HG02642 (cell line): ENCODE measurements around the gene LCNL1.
A peak's percentile ranks its signal among the peaks of the same experiment; 100 is the strongest.

Experiments used
- ATAC-seq: cut with Tn5 transposase; IDR thresholded peaks from one replicate; pipeline ENCODE4 v1.9.1; 2021; ENCODE audit warnings: mild to moderate bottlenecking; ENCODE audit not compliant: unreplicated experiment, poor library complexity

Gene LCNL1

DNA sequence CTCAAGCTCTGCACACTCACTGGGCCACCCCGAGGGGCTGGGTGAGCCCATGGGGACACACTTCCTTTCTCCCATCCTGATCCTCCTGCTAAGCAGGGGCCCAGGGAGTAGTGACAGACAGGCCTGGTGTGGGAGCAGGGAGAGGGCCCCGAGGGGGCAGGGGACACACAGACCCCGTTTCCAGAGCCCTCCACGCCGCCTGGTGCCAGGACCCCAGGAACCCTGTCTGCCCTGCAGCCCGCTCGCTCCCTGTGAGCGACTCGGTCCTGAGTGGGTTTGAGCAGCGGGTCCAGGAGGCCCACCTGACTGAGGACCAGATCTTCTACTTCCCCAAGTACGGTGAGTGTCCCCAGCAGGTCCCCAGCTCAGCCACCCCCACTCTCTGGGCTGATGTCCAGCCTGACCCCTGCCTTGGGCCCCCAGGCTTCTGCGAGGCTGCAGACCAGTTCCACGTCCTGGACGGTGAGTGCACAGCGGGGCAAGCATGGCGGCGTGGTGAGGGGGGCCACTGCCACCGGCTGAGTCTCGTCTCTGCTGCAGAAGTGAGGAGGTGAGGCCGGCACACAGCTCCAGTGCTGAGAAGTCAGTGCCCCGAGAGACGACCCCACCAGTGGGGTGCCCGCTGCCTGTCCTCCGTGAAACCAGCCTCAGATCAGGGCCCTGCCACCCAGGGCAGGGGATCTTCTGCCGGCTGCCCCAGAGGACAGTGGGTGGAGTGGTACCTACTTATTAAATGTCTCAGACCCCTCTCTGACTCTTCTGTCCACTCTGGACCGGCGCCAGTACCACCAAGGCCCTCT, 36.4 kb upstream of the LCNL1 start:
- no peak for ATAC-seq

DNA sequence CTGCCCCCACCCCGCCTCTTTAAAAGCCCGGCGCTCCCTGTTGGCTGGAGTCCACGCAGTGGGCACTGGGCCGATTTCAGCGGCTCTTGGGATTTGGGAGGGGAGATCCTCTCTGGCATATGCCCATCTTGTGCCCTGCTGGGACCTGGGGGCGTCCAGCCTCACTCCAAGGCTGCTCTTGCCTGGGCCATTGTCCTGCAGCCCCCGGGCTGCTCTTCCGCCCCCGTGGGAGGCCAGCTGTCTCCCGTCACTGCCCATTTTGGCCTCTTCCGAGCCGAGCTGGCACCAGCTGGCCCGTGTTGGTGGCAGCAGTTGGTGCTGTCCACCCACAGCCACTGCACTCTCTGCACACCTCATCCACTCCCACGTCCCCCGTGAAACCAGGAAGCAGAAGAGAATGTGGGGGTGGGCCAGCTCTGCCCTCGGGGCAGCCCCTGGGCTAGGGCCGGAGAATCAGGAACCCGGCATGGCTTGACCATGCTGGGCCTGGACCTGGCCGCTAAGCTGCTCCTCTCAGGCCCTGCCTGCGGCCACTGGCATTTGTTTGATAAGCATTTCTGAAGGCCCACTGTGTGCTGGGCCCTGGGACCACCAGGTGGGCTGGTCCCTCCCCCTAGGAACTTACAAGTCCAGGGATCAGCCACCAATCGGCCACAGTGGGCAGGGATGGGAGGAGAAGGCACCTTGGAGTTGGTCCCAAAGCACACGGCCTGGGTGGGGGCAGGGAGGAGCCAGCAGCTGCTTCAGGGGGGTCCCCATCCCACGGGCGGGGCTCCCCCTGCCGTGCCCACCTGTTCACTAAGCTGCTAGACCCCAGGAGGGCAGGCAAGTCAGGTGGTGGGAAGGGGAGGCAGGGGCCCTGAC, 35.5 kb upstream of the LCNL1 start:
- no peak for ATAC-seq

DNA sequence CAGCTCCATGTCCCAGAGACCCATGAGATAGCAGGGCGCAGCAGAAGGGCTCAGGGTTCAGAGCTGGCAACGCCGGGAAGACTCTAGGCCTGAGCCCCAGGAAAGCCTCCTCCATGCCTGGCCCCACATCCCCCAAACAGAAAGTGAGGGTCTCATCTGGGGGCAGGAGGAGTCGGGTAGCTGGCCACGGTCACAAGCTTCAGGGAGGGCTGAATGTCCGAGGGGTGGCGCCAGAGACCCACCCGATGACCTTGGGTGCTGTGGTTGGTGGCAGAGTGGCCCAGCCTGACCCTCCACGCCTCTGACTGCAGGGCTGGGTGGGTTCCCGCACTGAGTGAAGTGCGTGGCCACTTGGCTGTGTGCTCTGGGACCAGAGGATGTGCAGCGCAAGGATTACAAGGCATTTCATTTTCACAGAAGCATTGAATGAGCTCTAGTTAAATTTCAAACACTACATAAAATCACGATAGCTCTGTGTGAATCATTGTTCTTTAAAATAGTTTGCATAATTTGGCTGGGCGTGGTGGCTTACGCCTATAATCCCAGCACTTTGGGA, 34.8 kb upstream of the LCNL1 start:
- no peak for ATAC-seq

DNA sequence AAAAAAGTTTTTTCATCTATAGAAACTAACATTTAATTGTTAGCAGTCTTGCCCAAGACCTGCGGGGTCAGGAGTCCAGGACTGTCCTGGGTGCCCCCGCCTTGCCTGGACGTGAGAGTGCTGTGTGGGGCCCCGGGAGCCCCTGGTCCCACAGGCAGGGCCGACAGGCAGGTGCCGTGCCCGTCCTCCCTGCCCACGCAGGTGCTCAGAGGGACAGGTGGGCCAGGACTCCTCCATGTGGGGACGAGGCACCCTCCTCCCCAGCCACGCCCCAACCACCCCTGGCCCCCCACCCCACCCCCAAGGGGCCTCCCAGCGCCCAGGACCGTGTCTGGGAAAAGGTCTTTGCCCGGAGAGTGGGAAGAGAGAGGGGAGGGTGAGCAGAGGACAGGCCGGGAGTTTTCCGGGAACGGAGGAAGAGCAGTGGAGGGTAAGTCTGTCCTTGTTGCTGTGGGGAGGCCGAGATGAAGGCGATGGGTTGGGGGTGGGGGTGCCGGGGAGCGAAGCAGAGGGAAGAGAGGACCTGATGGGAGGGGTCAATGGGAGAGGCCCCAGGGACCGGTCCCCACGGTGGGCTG, 33.5 kb upstream of the LCNL1 start:
- ATAC-seq: no peak

DNA sequence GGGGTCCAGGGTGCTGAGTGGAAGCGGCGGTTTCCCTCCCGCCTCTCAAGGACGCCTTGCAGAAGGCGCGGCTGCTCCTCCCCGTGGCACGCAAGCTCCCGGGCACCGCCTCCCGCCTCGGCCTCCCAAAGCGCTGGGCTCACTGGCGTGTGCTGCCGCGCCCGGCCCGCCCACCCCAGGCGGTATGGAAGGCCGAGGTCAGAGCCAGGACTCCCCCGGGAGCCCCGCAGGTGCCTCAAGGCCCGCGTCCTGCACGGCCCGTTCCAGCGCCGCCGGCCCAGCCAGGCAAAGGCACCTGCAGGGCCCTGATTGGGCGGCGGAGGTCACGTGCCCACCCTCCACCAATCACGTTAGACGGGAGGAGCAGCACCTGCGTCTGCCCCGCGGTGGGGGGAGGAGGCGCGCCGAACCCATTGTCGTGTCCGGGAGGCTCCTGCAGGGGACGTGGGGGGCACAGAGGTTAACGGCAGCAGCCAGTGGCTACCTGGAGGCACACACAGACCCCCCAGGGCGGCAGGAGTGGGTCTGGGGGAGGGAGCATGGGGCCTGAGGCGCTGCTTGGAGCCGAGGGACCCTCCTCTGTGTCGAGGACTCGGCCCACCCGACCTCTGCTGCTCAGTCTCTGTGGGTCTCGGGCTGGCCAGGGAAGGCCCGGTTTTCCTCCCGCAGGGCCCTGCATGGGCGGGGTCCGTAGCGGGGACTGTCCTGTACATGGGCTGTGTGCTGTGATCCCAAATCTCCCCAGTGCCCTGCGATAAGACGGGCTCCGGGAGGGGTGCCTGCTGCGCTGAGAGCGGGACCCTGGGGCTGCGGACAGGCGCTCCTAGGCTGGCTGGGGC, 32.8 kb upstream of the LCNL1 start:
- peak; percentile 84 for ATAC-seq

DNA sequence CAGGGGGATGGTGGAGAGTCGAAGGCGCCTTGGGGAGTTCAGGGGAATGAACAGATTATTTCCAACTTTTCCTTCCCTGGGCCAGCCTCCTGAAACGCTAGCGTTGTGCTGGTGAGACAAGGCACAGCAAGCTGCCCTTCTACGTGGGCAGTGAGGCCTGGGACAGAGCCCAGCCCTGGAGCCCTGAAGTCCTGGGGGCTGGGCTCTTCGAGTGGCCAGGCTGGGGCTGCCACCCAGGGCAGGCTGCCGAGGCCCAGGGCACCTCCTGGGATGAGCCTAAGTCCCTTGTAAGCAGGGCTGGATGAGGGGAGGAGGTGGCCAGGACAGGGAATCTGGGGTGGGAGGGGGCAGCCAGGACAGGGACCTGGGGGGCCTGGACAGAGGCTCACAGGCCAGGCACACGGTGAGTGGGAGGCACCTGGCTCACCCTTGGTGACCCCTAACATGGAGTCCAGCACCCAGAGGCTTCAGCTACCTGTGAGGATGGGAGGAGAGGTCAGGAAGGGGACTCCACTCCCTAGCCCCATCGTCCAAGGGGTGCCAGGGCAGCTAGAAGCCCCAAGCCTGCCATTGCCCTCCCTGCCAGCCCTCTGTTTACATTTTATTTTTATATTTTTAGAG, 32.0 kb upstream of the LCNL1 start:
- no peak for ATAC-seq

DNA sequence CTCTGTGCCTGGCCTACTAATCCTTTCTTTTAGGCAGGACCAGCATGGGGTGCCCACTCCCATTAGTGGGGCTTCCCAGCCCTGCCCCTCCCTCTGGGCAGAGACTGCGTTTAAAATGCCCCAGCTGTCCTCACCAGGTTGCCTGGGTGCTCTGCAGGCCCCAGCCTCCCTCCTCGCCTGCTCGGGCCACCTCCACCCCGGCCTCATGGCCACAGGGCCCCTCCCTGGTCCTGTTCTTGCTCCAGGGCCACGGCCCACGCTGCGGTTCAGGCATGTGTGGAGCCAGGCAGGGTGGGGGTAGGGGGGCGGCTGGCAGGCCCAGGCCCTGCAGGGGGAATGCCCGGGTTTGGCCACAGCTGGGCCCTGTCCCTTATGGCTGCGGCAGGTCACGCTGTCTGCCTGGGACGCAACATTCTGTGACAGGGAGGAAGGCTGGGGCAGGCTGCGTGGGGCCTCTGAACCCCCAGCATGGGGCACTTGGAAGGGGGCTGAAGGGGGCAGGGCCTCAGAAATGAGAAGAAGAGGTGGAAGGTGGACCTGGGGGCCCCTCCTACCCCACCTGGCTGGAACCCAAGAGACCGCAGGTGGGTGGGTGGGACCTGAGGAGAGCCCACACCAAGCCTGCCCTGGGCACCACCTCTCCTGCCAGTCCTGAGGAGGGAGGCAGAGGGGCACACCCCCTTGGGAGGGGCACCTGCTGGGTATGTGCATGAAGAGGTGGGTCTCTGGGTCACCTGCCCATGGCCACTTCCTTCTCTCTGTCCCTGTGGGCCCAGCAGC, 31.1 kb upstream of the LCNL1 start, which contains the start of gene LCN12:
Gene LCN12, plus strand, starts transcription at position 733 of the 780 bp plus-strand sequence. CDS start 55 bp downstream, outside the sequence.
- ATAC-seq: no peak

DNA sequence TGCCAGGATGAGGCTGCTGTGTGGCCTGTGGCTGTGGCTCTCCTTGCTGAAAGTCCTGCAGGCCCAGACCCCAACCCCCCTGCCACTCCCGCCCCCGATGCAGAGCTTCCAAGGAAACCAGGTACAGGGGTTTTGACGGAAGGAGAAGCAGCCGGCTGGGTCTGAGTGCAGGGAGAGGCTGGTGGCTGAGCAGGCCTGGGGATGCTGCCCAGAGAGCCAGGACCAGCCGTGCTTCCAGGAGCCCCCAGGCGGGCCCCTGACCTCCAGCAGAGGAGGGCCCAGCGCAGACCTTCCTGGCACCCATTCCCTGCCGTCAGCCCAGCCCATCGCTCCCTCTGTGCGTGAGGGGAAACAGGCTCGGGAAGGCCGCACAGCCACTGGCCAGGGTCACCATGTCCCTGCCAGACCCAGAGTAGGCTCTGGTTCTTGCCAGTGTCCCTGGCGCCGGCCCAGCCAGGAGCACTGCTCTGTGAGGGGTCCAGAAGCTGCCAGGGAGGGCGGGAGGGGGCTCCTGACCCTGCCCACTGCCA, 30.4 kb upstream of the LCNL1 start:
- ATAC-seq: no peak

DNA sequence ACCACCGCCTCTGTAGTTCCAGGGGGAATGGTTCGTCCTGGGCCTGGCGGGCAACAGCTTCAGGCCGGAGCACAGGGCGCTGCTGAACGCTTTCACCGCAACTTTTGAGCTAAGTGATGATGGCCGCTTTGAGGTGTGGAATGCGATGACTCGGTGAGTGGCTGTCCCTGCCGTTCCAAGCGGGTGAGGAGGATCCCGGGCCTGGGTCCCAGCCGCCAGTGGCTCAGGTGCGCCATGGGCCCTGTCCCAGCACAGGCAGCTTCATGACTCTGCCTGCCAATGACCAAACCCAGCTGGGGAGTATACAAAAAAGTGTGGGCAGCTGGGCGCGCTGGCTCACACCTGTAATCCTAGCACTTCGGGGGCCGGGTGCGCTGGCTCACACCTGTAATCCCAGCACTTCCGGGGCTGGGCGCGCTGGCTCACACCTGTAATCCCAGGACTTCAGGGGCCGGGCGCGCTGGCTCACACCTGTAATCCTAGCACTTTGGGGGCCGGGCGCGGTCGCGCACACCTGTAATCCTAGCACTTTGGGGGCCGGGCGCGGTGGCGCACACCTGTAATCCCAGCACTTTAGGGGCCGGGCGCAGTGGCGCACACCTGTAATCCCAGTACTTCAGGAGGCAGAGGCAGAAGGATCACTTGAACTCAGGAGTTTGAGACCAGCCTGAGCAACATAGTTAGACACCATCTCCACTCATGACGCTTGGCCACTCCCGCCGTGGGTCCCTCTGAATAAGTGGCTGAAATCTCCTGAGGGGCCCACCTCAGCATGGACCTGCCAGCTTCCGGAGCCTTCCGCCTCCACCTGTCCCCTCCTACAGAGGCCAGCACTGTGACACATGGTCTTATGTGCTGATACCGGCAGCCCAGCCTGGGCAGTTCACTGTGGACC, 29.7 kb upstream of the LCNL1 start:
- no peak for ATAC-seq

DNA sequence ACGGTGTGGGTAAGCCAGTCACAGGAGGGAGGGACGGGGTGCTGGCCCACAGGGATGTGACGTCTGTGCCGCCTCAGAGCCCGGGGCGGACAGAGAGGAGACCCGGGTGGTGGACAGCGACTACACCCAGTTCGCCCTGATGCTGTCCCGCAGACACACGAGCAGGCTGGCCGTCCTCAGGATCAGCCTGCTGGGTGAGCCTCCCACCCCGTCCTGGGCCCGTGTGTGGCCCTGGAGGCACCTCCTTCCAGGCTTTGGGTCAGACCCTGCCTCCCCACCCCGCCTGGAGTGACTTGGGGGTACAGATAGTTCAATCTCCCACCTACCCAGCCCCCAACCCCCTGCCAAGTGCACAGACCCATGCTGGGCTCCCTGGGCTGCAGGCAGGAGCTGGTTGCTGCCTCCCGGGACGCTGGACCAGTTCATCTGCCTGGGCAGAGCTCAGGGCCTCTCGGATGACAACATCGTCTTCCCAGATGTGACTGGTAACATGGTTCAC, 29.0 kb upstream of the LCNL1 start:
- no peak for ATAC-seq

DNA sequence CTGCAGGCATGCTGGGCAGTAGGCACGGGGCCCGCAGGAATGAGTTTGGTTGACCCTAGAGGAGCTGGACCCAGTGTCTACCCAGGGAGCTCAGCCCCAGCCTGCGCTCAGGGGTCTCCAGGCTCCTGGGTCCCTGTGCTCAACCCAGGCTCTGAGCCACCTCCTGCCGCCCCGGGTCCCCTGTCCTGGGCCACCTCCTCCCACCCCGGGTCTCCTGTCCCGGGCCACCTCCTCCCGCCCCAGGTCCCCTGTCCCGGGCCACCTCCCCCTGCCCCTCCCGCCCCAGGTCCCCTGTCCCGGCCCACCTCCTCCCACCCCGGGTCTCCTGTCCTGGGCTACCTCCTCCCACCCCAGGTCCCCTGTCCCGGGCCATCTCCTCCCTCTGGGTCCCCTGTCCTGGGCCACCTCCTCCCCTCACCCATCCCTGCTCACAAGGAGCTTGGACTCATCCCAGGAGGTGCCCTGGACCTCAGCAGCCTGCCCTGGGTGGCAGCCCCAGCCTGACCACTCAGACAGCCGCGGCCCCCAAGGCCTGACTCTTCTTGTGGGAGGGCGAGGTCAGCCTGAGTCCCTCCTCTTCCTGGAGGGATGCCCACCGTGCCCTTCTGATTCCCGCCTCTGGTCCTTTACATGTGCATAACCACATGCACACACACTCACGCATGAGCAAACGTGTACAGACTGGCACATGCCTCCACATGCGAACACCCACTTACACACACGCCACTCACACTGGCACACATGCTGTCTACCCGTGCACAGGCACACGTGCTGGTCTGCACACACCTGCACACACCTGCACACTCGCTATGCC, 28.3 kb upstream of the LCNL1 start:
- no peak for ATAC-seq

DNA sequence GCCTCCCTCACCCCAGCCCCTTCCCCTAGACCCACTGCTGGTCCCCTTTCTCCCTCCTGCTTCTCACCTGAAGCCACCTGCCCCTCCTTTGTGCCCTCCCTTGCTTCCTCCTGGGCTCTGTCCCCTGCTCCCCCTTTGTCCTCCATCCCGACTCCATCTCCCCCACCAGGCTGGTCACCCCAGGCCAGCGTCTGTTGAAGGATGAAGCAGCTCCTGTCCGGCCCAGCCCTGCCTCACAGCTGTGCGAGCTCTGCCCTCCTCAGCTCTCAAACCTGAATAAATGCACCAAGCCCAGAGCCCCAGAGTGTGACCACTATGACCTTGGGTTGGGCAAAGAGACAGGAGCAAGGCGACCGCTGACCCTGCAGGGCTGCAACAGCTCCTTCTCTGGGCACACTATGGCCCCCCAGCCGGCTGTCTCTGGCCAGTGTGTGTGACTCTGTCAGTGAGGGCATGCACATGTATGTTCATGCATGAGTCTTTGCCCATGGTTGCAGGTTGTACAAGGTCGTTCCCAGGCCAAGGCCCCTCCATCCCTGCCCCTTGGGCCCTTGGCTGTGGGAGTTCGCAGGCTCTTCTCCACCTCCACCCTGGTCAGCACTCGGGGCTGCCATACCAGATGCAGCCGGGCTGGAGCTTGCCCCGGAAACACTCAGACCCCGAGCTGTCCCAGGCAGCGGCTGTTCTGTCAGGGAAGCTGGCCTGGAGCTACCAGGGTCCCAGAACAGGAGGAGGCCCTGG, 27.4 kb upstream of the LCNL1 start:
- no peak for ATAC-seq

DNA sequence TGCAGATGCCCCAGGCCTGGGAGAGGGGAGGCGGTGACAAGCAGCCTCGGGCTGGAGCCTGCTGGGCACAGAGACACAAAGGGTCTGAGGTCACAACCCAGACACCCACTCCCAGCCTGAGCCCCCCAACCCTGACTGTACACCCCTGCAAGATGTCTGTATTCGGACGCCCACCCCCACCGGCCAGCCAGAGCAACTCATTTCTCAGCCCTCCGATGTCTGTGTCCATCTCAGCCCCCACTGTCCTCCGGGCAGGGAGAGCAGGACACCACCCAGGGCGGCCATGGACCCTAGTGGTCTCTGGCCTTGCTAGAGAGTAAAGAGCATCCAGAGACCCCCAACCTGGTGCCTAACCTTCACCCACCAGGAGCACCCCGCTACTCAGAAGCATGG, 26.9 kb upstream of the LCNL1 start:
- ATAC-seq: no peak

DNA sequence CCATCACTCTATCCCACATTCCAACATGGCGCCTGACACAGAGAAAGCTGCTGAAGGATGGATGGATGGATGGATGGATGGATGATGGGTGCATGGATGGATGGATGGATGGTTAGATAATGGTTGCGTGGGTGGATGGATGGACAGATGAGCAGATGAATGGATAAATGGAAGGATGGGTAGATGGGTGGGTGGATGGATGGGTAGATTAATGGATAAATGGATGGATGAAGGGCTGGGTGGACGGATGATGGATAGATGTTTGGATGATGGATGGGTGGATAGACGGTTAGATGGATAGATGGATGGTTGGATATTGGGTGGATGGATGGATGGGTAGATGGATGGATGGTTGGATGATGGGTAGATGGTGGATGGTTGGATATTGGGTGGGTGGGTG, 26.2 kb upstream of the LCNL1 start:
- ATAC-seq: no peak

DNA sequence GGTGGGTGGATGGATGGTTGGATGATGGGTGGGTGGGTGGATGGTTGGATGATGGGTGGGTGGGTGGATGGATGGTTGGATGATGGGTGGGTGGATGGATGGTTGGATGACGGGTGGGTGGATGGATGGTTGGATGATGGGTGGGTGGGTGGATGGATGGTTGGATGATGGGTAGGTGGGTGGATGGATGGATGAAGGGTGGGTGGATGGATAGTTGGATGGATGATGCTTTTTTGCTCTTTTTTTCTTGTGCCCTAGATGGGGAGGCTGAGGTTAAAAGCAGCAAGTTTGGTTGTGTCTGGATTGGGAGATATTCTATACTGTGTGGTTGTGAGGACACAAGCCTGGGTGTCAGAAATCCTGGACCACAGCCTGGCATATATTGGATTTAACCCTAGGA, 25.3 kb upstream of the LCNL1 start:
- ATAC-seq: no peak

DNA sequence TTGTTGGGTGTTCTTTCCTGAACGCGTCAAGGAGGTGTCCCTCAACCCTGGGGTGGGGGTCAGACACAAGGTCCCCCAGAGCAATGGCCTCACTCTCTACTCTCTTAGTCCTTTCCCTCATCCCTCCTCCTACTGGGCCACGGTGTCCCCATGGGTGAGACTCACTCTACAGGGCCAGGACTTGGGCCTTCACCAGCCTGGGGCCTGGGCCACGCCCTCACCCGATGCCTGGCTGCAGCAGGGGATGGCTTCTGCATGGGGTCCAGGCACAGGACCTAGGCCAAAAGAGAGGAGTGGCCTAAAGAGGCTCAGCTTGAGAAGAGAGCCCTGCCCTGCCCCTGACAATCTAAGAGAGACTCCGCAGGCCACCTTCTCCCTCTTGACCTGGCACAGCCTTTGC, 24.9 kb upstream of the LCNL1 start:
- ATAC-seq: no peak
